GM10266 (cell line): Measurements from ENCODE around the gene TRIB2.

Experiments used
- DNase-seq: peaks from one replicate; pipeline ENCODE4 v3.0.0; 2012; ENCODE audit errors: extremely low spot score
- TF ChIP-seq, protein P1 (sequence below): IDR thresholded peaks from 2 replicates; pipeline ENCODE4 v1.5.1; 2012; ENCODE audit warnings: mild to moderate bottlenecking, low read depth; ENCODE audit not compliant: control insufficient read depth, insufficient read depth; ENCODE audit errors: missing control alignments

Gene TRIB2

DNA sequence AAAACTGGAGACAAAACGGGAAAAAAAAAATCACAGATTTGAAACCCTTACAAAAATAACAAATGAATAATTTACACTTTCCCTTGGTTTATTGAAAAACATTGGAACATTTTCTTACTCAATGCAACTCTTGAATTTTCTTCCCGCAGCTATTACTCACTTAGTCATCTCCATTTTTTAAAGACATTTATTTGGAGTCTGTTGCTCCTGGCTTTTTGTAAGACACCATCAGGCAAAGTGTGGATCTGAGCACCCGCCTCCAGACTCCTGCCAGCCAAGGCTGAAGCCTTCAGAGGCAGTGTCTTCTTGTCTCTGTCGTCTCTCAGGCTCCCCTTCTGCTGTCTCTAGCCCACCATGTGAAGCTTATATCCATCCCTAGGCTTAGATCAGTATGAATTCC, 46.2 kb downstream of the TRIB2 start:
- no peak for DNase-seq
- TF ChIP-seq, protein P1, sequence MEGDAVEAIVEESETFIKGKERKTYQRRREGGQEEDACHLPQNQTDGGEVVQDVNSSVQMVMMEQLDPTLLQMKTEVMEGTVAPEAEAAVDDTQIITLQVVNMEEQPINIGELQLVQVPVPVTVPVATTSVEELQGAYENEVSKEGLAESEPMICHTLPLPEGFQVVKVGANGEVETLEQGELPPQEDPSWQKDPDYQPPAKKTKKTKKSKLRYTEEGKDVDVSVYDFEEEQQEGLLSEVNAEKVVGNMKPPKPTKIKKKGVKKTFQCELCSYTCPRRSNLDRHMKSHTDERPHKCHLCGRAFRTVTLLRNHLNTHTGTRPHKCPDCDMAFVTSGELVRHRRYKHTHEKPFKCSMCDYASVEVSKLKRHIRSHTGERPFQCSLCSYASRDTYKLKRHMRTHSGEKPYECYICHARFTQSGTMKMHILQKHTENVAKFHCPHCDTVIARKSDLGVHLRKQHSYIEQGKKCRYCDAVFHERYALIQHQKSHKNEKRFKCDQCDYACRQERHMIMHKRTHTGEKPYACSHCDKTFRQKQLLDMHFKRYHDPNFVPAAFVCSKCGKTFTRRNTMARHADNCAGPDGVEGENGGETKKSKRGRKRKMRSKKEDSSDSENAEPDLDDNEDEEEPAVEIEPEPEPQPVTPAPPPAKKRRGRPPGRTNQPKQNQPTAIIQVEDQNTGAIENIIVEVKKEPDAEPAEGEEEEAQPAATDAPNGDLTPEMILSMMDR = no peak

DNA sequence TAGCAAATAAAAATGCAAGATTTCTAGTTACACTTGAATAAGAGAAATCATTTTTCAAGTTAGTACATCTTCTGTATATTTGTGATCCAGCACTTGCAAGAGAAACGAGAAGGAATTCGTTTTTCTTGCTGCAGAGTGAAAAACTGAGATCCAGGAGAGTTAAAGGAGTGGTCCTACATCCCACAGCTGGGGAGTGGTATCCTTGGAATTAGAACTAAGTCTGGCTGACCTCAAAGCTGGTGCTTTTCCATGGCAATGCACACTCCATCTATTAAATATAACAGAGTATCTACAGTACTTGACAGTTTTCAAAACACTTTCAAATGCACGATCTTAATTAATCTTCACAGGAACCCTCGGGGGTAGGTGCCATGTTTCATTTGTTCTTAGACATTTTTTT, 46.8 kb downstream of the TRIB2 start:
- DNase-seq = no peak
- TF ChIP-seq, protein P1 = no peak

DNA sequence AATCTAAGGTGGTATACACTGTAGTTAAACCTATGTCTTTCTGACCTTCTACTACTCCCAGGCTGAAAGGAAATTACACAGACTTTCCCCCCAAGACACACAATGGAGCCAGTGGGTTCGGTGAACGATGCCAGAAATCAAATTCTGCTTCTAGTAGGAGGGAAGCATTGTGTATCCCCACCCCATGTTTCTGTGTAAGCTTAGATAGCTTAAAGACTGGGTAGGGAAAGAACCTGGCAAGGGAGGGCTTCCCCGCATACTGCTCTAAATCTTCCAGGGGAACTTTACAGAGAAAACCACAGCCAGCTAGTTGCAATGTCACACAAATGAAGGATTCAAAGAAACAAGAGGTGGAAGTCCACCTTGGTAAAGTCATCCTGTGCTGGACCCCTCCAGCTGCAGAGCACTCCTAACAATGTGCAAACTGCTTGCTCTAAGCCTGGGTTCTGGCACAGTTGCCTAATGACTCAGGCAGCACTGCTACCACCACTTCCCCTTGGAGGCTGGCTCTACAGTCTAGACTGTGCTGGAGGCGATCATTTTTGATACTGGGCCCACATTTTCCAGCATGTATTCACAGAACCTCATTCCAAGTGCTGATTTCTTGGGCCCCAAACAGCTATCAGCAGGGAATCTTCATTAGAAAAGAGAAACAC, 47.5 kb downstream of the TRIB2 start:
- no peak for DNase-seq
- TF ChIP-seq, protein P1 = no peak

DNA sequence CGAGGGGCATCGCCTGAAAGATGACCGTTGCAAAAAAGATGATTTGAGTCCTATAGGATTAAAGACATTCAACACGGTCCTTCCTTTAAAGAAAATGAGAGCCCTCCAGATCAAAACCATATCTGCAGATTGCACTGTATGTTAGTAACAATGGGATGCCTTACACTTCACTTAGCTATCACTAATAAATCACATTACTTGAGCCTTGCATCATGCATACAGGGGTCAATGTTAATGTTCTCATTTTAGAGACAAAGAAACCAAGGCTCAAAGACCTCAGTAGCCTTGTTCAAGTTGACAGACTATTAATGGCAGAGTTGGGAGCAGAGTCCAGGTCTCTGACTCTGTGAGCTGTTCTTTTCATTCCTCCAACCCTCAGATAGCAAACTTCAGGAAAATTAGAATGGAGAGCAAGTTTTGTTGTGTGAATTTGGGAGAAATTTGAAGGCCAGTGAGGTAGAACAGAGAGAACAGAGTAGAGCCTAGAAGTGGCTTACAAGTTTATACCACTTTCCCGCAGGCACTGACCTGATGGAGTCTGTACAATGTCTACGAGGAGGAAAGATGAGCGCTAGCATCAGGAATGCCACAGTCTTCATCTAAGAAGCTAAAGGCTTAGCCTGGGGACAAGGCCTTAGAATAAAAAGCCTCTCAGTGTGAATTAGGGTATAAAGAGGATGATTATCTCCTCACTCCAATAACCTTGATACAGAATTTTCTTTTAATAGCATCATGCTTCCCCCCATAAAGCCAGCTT, 48.3 kb downstream of the TRIB2 start:
- TF ChIP-seq, protein P1 = no peak
- no peak for DNase-seq

DNA sequence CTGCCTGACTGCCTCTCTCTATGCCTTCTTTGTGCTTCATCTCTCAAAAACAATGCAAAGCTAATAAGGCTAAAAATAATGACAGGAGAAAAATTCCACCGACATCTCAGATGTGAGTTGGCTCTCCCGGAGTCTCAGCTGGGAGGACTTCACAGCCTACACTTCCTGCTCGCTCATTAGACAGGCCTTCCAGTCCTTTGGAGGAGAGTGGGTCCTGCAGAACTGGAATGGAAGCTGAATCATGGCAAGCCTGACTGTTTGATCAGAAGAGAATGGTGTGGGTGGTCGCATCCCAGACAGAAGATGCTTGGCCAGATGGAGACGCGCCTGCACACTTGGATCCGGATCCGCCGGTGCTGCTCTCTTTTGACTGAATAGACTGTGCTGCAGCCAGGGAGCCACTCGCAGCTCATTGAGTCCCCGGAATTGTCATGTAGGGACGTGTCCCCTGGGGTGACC, 49.7 kb downstream of the TRIB2 start:
- TF ChIP-seq, protein P1 = no peak
- no peak for DNase-seq

DNA sequence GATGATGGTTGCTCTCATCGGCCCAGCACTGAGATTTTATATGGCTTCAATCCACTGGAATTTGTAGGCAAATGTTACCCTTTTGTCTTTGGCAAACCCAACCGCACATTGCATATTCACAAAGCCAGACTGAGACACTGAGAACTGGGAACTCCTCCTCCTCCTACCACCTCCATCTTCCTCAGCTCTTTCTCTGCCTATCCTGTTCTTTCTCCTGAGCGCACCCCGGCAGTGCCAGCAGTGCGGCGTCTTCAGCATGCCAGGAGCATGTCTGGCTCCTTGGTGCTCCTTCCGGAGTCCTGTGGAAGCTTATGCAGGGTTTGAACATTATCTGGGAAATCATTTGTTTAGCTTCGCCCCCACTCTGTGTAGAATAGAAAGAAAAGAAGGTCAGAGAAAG, 50.8 kb downstream of the TRIB2 start:
- no peak for DNase-seq

More for the DNA sequence above, 50.8 kb downstream of the TRIB2 start:
- TF ChIP-seq, protein P1 = no peak
